ENCODE measurements around the gene RASSF1.

The RASSF1 gene

DNA sequence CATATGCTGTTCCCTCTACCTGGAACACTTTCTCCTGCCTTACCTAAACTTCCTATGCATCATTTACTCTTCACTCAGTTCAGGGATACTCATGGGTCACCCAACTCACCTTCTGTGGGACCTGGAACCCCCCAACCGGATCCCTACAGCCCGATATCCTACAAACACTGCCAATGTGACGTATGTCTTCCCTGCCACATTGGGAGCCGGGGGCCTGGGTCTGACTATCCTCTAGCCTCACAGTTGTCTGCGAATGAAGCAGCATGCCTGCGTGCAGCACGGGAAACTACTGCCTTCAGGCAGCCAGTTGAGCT, 9.5 kb upstream of the RASSF1 start:
- no peak for DNase-seq (ENCODE audit: low read depth)

DNA sequence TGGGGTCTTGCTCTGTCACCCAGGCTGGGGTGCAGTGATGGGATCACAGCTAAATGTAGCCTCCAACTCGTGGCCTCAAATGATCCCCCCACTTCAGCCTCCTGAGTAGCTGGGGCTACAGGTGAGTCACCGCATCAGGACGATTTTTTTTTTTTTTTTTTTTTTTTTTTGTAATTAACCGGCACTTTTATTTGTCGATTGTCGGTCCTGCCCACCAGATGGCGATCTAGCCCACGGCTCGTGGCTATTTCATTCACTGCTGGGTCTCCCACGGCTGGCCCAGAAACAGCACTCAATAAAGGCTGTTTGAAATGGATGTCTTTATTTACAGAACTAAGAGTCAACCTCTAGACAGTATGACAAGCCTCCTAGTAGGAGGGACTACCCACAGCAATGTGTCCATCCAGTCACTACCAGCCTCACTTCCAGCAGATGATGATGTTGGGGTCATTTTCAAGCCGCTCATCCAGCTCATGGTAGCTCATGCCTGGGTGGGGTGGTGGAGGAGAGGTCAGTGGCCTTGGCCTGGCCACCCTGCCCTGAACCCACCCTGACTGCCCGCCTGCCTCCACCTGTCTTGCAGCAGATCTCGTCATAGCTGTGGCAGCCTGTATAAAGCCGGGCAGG, 6.7 kb upstream of the RASSF1 start:
- DNase-seq (ENCODE audit: low read depth), result no peak

More for the DNA sequence above, 9.5 kb upstream of the RASSF1 start:
- peak overlapping the region; percentile 70 for H3K4me3 ChIP-seq (ENCODE audit: low read depth, low read length)

GRCh38 chr3:50345586-50346234, 5.1 kb upstream of the RASSF1 start, which contains the start of gene ZMYND10:
ZMYND10 (minus strand) TSS chr3:50345732; CDS start chr3:50345579, 153 bp downstream.
- no peak for DNase-seq (ENCODE audit: low read depth)
- H3K4me3 ChIP-seq (ENCODE audit: low read depth, low read length), result peak within 1 kb of the TSS; percentile 55

More for the DNA sequence above, 6.7 kb upstream of the RASSF1 start:
- H3K4me3 ChIP-seq (ENCODE audit: low read depth, low read length), result no peak overlapping the region

DNA sequence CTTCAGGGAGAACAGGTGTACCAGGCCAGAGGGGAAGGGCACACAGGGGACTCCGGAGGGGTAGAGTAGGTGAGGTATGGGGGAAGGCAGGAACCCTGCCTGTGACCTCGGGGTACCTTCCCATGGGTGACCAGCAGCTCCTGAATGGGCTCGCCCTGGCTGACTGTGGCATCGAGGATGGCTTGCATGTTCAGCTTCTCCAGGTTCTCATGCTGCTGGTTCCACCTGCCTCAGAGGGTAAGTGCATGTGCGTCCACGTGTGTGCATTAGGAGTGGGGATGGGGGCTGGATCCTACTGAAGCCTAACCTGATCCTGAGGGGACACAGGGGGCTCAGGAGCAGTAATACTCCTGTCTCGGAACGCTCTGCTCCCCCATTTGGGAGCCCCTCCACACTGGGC, 4.4 kb upstream of the RASSF1 start:
- no peak for DNase-seq (ENCODE audit: low read depth)
- peak overlapping the region; percentile 55 for H3K4me3 ChIP-seq (ENCODE audit: low read depth, low read length)

GRCh38 chr3:50342813-50343633, 2.4 kb upstream of the RASSF1 start:
- DNase-seq (ENCODE audit: low read depth), result no peak
- no peak overlapping the region for H3K4me3 ChIP-seq (ENCODE audit: low read depth, low read length)

DNA sequence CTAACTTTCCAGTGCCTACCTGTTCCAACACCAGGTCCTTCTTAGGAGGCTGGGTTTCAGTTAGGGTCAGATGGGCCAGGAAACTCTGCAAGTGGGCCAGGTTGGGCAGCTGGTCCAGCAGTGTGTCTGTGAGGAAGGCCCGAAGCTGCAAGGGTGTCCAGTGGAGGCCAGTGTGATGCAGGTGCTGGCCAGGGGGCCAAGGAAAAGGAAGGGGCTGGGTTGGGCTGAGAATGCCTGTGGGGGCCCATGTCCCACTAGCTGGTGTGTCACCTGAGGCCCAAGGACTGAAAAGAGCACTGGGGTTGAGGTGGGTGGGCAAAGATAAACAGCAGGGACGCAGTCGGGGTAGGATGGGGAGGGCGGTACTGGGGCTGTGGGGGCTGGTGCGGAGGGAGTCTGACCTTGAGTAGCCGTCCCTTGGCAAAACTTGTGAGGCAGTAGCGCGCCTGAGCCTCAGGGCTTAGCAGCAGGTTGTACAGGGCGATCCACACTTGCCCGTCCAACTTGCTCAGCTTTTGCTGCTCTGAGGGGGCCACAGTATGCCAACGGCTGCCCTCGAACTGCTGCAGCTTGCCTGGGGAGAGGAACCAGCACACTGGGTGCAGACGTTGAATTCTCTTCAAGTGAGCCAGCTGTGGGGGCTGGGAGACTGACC, 1.5 kb upstream of the RASSF1 start:
- DNase-seq (ENCODE audit: low read depth), result no peak
- no peak overlapping the region for H3K4me3 ChIP-seq (ENCODE audit: low read depth, low read length)

- peak overlapping the region; percentile 55 for H3K4me3 ChIP-seq (ENCODE audit: low read depth, low read length)
- DNase-seq (ENCODE audit: low read depth), result no peak
Observed at GRCh38 chr3:50341537-50341936, 901 bp upstream of the RASSF1 start.

- no peak for DNase-seq (ENCODE audit: low read depth)
- peak overlapping the region; percentile 55 for H3K4me3 ChIP-seq (ENCODE audit: low read depth, low read length)
Observed at GRCh38 chr3:50340147-50340447, 539 bp downstream of the RASSF1 start.

DNA sequence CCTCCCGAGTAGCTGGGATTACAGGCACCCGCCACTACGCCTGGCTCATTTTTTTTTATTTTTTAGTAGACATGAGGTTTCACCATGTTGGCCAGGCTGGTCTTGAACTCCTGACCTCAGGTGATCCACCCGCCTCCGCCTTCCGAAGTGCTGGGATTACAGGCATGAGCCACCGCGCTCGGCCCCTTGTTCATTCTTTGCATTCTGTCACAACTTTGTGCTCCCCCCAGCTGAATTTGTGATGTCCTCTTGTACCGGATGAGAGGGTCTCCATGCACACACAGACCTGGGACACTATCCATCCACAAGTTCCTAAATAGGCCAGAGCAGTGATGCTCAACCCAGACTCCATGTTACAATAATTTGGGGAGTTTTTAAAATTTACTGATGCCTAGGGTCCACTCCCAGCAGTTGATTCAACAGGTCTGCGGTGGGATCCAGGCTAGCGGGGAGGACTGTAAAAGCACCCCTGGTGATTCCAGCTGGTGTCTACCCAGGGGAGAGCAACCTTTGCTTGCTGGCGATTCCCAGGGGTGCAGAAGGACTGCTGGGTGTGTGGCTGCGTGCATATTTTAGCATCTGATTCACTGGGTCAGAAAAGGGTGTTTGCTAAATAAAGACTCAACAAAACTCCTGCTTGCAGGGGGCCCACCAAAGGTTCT, 1.0 kb downstream of the RASSF1 start:
- H3K4me3 ChIP-seq (ENCODE audit: low read depth, low read length), result peak overlapping the region; percentile 55
- DNase-seq (ENCODE audit: low read depth), result no peak

GRCh38 chr3:50338965-50339364, 1.7 kb downstream of the RASSF1 start:
- DNase-seq (ENCODE audit: low read depth), result no peak
- no peak overlapping the region for H3K4me3 ChIP-seq (ENCODE audit: low read depth, low read length)

DNA sequence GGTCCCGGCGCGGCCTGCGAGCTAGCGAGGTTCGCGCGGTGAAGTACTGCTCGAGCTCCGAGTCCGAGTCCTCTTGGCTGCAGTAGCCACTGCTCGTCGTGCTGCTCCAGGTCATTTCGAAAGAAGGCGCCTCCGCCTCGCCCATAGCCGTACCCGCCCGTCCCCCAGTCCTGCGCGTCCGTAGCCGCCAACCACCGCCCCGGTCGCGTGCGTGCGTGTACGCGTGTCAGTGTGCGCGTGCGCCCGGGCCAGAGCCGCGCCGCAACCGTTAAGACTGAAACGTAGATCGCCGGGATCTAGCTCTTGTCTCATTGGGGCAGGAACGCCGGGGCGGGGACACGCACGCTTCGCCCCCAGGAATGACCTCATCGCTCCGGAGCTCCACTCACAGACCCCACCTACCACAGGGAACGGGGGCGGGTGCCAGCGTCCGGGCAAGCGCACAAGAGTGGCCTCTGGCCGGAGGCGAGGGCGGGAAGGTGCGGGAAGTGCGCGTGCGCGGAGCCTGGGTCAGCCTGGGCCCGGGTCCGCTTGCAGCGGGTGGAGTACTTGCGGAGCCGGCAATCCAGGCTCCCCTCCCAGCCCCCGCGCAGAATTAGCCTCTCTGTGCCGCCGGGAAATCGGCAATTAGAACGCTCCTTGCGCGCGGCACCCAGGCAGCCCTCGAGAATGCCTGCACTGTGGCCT, 3.3 kb downstream of the RASSF1 start:
- H3K4me3 ChIP-seq (ENCODE audit: low read depth, low read length), result peak overlapping the region; percentile 83
- DNase-seq (ENCODE audit: low read depth), result peak; percentile 98

DNA sequence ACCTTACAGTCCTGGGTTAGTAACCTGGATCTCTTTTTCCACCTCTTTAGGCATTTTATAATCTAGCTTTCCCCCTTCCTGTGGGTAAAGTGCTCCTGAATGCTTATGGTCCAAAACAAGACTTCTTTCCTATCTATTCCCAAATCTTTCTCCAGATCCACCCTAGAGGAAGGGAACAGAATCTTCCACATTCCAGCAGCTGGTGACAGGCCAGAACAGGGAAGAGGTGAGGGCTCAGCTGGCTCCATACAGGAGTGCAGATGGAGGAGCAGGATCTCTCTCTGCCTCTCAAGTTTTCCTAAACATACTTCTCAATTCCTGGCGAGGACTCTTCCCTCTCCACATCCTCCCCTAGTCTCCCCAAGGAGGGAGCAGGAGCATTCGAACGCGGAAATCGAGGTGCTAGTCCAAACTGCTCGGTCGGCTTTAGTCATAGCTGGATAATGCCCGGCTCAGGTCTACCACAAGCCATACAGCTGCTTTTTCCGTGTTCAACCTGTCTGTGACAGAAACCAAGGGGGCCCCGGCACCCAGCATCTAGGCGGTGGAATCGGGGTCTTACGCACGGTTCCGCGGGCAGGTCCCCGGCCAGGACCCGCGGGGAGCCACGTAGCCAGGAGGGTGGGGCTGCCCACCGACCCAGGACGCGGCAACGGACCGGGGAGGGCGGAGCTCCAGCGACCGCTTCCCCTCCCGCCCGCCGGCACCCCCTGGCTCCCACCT, 4.0 kb downstream of the RASSF1 start:
- peak overlapping the region; percentile 83 for H3K4me3 ChIP-seq (ENCODE audit: low read depth, low read length)
- no peak for DNase-seq (ENCODE audit: low read depth)

DNA sequence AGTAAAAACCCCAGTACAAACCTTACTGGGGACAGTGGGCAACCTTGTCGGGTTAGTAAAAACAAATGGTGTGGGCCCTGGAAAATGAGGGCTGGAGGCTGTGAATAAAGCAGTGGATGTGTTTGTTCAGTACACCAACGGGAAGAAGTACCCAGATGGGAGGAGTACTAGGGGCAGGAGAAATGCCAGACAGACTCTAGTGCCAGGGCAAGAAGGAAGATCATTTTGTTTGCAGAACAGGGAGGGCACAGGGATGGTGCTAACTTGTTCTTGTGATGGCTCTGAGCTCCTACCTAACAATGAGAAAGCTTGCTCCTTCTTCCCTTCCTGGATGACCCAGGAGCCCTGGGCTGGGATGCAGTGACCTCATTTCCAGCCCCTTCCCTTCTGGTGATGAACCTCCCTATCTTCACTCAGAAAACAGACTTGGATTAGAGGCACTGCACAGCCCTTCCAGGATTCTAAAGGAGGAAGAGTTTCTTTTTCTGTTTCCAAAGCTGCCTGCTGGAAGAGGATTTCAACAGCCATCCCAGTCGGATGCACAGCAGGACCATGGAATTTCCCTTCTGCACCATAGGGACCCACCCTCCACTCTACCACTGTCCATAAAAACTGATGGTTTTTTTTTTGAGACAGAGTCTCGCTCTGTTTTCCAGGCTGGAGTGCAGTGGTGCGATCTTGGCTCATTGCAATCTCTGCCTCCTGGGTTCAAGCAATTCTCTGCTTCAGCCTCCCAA, 6.1 kb downstream of the RASSF1 start:
- no peak for DNase-seq (ENCODE audit: low read depth)
- H3K4me3 ChIP-seq (ENCODE audit: low read depth, low read length), result no peak overlapping the region

GRCh38 chr3:50333744-50334328, 6.8 kb downstream of the RASSF1 start:
- no peak overlapping the region for H3K4me3 ChIP-seq (ENCODE audit: low read depth, low read length)
- DNase-seq (ENCODE audit: low read depth), result peak; percentile 65

- no peak for DNase-seq (ENCODE audit: low read depth)
Observed at GRCh38 chr3:50331364-50331907, 9.2 kb downstream of the RASSF1 start.

GRCh38 chr3:50330330-50330729, 10.3 kb downstream of the RASSF1 start:
- no peak for DNase-seq (ENCODE audit: low read depth)
- no peak overlapping the region for H3K4me3 ChIP-seq (ENCODE audit: low read depth, low read length)

More at GRCh38 chr3:50331364-50331907, 9.2 kb downstream of the RASSF1 start:
- H3K4me3 ChIP-seq (ENCODE audit: low read depth, low read length), result no peak overlapping the region
